LNCAP (cell line): ENCODE data around the gene HDAC7.

Source experiments
- CTCF ChIP-seq: fragments of 450-650 bp; IDR thresholded peaks from 2 replicates; pipeline ENCODE4 v1.5.1; 2017; ENCODE audit warnings: mild to moderate bottlenecking

Gene HDAC7

GRCh38 chr12:47737936-47738594 is 81.6 kb downstream of the HDAC7 start:
- no peak for TF ChIP-seq CTCF

GRCh38 chr12:47736877-47737676 is 82.6 kb downstream of the HDAC7 start:
- TF ChIP-seq CTCF = no peak

- no peak for TF ChIP-seq CTCF
Observed at GRCh38 chr12:47736216-47736615, 83.5 kb downstream of the HDAC7 start.

- TF ChIP-seq CTCF = no peak
Observed at GRCh38 chr12:47735649-47736048, 84.1 kb downstream of the HDAC7 start.

GRCh38 chr12:47734725-47735480 is 84.8 kb downstream of the HDAC7 start:
- no peak for TF ChIP-seq CTCF

- no peak for TF ChIP-seq CTCF
Observed at GRCh38 chr12:47733142-47733541, 86.6 kb downstream of the HDAC7 start.
